Liver (tissue), 9 donors: ENCODE data around the gene TJP3. TPM values are rescaled to one million over a fixed set of nuclear protein-coding genes. Genes with fewer than 3 reads are reported as not detected.

ENCODE experiments used
- DNase-seq: peaks from one replicate; pipeline ENCODE4 v3.0.0-alpha.2; 2017; ENCODE audit warnings: low spot score
- H3K27ac ChIP-seq, 2 donors: one replicate each; pipeline ENCODE4 v1.7.0; 2013; ENCODE audit warnings: inconsistent platforms in 2 of 2, low read length in 2 of 2, control low read depth in 1 of 2, low read depth in 1 of 2, mild to moderate bottlenecking in 1 of 2
- H3K27me3 ChIP-seq, 4 donors: one replicate each; pipeline versions ENCODE4 v1.6.1 to v1.7.0; 2013; ENCODE audit warnings: low read length in 3 of 4, inconsistent platforms in 1 of 4, mild to moderate bottlenecking in 1 of 4, moderate library complexity in 1 of 4; ENCODE audit not compliant: control insufficient read depth in 4 of 4, insufficient read depth in 4 of 4
- H3K36me3 ChIP-seq, 4 donors: one replicate each; pipeline versions ENCODE4 v1.6.1 to v1.7.0; 2013; ENCODE audit warnings: low read length in 3 of 4, mild to moderate bottlenecking in 3 of 4, low read depth in 1 of 4, moderate library complexity in 1 of 4; ENCODE audit not compliant: control insufficient read depth in 4 of 4, insufficient read depth in 3 of 4
- H3K4me1 ChIP-seq, 4 donors: one replicate each; pipeline versions ENCODE4 v1.6.1 to v1.7.0; 2013; ENCODE audit warnings: low read length in 3 of 4, mild to moderate bottlenecking in 3 of 4, moderate library complexity in 1 of 4; ENCODE audit not compliant: control insufficient read depth in 4 of 4, insufficient read depth in 4 of 4
- H3K4me3 ChIP-seq, 3 donors: one replicate each; pipeline versions ENCODE4 v1.6.1 to v1.7.0; 2013; ENCODE audit warnings: low read length in 3 of 3, control low read depth in 1 of 3, low read depth in 1 of 3, mild to moderate bottlenecking in 1 of 3
- H3K9ac ChIP-seq, 2 donors: one replicate each; pipeline ENCODE4 v1.7.0; 2013; ENCODE audit warnings: low read length in 2 of 2, mild to moderate bottlenecking in 2 of 2, moderate library complexity in 2 of 2, control low read depth in 1 of 2, low read depth in 1 of 2
- H3K9me3 ChIP-seq, 4 donors: one replicate each; pipeline versions ENCODE4 v1.6.1 to v1.7.0; 2013; ENCODE audit warnings: low read length in 3 of 4; ENCODE audit not compliant: control insufficient read depth in 4 of 4
- FOXA2 ChIP-seq: IDR thresholded peaks from 2 replicates; pipeline ENCODE4 v1.6.1; 2016; ENCODE audit warnings: antibody characterized with exemption
- HNF4A ChIP-seq, 2 donors: conservative IDR thresholded peaks; 2 replicates each; pipeline ENCODE4 v1.6.1; 2016; ENCODE audit warnings: antibody characterized with exemption in 2 of 2, mild to moderate bottlenecking in 2 of 2
- HNF4G ChIP-seq: IDR thresholded peaks from 2 replicates; pipeline ENCODE4 v1.6.1; 2016; ENCODE audit warnings: antibody characterized with exemption
- JUND ChIP-seq, 2 donors: IDR thresholded peaks; 2 replicates each; pipeline ENCODE4 v1.6.1; 2016; ENCODE audit warnings: antibody characterized with exemption in 2 of 2
- NR2F2 ChIP-seq: IDR thresholded peaks from 2 replicates; pipeline ENCODE4 v1.6.1; 2016; ENCODE audit warnings: antibody characterized with exemption
- RXRA ChIP-seq, 2 donors: IDR thresholded peaks; 2 replicates each; pipeline ENCODE4 v1.6.1; 2017 to 2018; ENCODE audit warnings: antibody characterized with exemption in 2 of 2, mild to moderate bottlenecking in 1 of 2
- YY1 ChIP-seq: IDR thresholded peaks from 2 replicates; pipeline ENCODE4 v1.6.1; 2016; ENCODE audit warnings: antibody characterized with exemption, mild to moderate bottlenecking
- WGBS: extraction: QIAGEN DNeasy Blood & Tissue Kit; methylation state at CpG from one replicate; pipeline ENCODE4 v1.1.7; 2013; 5-methylcytosine and 5-hydroxymethylcytosine counted together
- polyA plus RNA-seq, 2 donors: library from polyadenylated mRNA; stranded (reverse) in 1 of 2; unstranded in 1 of 2; fragments of 200-250 nt in 1 of 2; fragments of >200 nt in 1 of 2; fragmentation: Nextera tagmentation in 1 of 2; extraction: Ambion mirVana in 1 of 2; gene quantifications; one replicate each; pipeline versions ENCODE4 v1.2.1 to v1.2.3, GENCODE V29; 2013 to 2015
- total RNA-seq, 2 donors: library from RNA; depleted of rRNA; stranded (reverse); fragments of >200 nt; gene quantifications; one replicate each; pipeline ENCODE4 v1.2.3, GENCODE V29; 2014
- TF ChIP-seq, protein P1 (sequence below): fragments of 150-350 bp; IDR thresholded peaks from 2 replicates; pipeline ENCODE4 v1.5.1; 2017; ENCODE audit warnings: improper control_type of control experiment, low read depth, low read length; ENCODE audit not compliant: missing input control
- TF ChIP-seq, protein P2 (sequence below): IDR thresholded peaks from 2 replicates; pipeline ENCODE4 v1.6.1; 2016; ENCODE audit warnings: antibody characterized with exemption
- TF ChIP-seq, protein P3 (sequence below): IDR thresholded peaks from 2 replicates; pipeline ENCODE4 v1.6.1; 2016; ENCODE audit warnings: antibody characterized with exemption
- TF ChIP-seq, protein P4 (sequence below): IDR thresholded peaks from 2 replicates; pipeline ENCODE4 v1.6.1; 2016; ENCODE audit warnings: antibody characterized with exemption, mild to moderate bottlenecking
- TF ChIP-seq, protein P5 (sequence below): IDR thresholded peaks from 2 replicates; pipeline ENCODE4 v1.6.1; 2016; ENCODE audit warnings: antibody characterized with exemption
- donor health status: healthy.
- donor health status: healthy.
- donor health status: healthy.
- donor health status: healthy.
- donor health status: healthy.

TJP3 gene
- total and polyA plus RNA-seq, 4 donors, result 6.0 to 9.8 (median 6.7) TPM

DNA sequence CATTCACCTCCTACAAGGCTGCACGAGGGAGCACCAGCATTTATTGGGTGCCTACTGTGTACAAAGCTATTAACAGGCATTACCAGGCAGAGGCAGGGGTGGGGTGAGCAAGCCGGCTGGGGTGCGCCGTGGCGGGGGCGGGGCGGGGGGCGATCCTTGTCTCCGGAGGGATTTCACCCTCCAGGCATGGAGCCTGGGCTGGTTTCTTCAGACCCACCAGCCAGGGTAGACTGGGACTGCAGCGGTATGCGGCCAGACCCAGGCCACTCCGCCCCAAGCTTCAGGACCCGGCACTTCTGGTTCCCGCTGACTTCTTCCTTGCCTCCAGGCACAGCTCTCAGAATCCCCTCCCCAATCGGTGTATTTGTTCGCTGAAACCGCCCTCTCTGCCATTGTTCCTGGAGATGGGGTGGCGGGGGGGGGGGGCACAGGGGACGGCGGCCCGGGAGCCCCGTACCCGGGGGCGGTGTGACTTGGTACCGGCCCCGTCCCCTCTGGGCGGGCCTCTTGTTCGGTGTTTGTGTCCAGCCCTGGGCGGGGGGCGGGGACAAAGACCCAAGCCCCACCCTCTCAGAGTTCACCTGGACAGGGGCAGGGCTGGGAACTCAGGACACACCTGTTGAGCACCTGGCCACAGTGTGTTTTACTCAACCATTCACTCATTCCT is 14.4 kb downstream of the TJP3 start (continued):
- TF ChIP-seq, protein P1, sequence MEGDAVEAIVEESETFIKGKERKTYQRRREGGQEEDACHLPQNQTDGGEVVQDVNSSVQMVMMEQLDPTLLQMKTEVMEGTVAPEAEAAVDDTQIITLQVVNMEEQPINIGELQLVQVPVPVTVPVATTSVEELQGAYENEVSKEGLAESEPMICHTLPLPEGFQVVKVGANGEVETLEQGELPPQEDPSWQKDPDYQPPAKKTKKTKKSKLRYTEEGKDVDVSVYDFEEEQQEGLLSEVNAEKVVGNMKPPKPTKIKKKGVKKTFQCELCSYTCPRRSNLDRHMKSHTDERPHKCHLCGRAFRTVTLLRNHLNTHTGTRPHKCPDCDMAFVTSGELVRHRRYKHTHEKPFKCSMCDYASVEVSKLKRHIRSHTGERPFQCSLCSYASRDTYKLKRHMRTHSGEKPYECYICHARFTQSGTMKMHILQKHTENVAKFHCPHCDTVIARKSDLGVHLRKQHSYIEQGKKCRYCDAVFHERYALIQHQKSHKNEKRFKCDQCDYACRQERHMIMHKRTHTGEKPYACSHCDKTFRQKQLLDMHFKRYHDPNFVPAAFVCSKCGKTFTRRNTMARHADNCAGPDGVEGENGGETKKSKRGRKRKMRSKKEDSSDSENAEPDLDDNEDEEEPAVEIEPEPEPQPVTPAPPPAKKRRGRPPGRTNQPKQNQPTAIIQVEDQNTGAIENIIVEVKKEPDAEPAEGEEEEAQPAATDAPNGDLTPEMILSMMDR, result no peak
- no peak for TF ChIP-seq RXRA (IDR thresholded peaks at IDR 0.05)
- TF ChIP-seq FOXA2, result no peak
- no peak for TF ChIP-seq JUND (IDR thresholded peaks at IDR 0.05)
- TF ChIP-seq, protein P2, sequence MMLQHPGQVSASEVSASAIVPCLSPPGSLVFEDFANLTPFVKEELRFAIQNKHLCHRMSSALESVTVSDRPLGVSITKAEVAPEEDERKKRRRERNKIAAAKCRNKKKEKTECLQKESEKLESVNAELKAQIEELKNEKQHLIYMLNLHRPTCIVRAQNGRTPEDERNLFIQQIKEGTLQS, result no peak

DNA sequence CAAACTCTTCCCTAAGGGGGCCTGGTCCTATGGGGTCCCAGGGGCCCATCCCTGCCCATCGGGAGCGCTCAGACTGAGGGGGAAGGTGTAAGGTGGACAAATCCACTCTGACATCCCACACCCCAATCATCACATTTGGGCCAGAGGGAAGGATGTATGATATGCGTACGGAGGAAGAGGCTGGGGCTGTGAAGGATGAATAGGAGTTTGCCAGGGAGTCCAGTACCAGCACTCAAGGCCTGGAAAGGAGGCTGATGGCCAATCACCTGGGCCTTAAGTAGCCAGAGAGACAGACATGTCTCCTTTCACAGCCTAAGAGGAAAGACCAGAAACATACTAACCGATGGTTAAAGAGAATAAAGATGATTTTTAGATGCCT is 14.9 kb downstream of the TJP3 start:
- H3K27ac ChIP-seq, result no peak overlapping the region
- 89% methylated on average over 5 of the region's 5 CpGs for WGBS
- no peaks in the 10 kb centered on the region for H3K9me3 ChIP-seq
- peaks cover 3 to 15% (median 12%) of the 10 kb centered on the region in 4 donors for H3K4me1 ChIP-seq
- TF ChIP-seq RXRA (IDR thresholded peaks at IDR 0.05), result no peak
- TF ChIP-seq, protein P3, sequence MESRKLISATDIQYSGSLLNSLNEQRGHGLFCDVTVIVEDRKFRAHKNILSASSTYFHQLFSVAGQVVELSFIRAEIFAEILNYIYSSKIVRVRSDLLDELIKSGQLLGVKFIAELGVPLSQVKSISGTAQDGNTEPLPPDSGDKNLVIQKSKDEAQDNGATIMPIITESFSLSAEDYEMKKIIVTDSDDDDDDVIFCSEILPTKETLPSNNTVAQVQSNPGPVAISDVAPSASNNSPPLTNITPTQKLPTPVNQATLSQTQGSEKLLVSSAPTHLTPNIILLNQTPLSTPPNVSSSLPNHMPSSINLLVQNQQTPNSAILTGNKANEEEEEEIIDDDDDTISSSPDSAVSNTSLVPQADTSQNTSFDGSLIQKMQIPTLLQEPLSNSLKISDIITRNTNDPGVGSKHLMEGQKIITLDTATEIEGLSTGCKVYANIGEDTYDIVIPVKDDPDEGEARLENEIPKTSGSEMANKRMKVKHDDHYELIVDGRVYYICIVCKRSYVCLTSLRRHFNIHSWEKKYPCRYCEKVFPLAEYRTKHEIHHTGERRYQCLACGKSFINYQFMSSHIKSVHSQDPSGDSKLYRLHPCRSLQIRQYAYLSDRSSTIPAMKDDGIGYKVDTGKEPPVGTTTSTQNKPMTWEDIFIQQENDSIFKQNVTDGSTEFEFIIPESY, result no peak
- no peak for TF ChIP-seq NR2F2
- TF ChIP-seq HNF4A (conservative IDR thresholded peaks at IDR 0.05), result no peak
- TF ChIP-seq, protein P2, result no peak
- TF ChIP-seq, protein P4, sequence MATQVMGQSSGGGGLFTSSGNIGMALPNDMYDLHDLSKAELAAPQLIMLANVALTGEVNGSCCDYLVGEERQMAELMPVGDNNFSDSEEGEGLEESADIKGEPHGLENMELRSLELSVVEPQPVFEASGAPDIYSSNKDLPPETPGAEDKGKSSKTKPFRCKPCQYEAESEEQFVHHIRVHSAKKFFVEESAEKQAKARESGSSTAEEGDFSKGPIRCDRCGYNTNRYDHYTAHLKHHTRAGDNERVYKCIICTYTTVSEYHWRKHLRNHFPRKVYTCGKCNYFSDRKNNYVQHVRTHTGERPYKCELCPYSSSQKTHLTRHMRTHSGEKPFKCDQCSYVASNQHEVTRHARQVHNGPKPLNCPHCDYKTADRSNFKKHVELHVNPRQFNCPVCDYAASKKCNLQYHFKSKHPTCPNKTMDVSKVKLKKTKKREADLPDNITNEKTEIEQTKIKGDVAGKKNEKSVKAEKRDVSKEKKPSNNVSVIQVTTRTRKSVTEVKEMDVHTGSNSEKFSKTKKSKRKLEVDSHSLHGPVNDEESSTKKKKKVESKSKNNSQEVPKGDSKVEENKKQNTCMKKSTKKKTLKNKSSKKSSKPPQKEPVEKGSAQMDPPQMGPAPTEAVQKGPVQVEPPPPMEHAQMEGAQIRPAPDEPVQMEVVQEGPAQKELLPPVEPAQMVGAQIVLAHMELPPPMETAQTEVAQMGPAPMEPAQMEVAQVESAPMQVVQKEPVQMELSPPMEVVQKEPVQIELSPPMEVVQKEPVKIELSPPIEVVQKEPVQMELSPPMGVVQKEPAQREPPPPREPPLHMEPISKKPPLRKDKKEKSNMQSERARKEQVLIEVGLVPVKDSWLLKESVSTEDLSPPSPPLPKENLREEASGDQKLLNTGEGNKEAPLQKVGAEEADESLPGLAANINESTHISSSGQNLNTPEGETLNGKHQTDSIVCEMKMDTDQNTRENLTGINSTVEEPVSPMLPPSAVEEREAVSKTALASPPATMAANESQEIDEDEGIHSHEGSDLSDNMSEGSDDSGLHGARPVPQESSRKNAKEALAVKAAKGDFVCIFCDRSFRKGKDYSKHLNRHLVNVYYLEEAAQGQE, result no peak
- no peak for TF ChIP-seq JUND (IDR thresholded peaks at IDR 0.05)
- TF ChIP-seq, protein P5, sequence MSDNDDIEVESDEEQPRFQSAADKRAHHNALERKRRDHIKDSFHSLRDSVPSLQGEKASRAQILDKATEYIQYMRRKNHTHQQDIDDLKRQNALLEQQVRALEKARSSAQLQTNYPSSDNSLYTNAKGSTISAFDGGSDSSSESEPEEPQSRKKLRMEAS, result no peak
- H3K4me3 ChIP-seq, result no peak overlapping the region
- H3K36me3 ChIP-seq, result no peaks in the 10 kb centered on the region
- no peaks in the 10 kb centered on the region for H3K27me3 ChIP-seq
- no peak overlapping the region for H3K9ac ChIP-seq
- DNase-seq, result no peak

DNA sequence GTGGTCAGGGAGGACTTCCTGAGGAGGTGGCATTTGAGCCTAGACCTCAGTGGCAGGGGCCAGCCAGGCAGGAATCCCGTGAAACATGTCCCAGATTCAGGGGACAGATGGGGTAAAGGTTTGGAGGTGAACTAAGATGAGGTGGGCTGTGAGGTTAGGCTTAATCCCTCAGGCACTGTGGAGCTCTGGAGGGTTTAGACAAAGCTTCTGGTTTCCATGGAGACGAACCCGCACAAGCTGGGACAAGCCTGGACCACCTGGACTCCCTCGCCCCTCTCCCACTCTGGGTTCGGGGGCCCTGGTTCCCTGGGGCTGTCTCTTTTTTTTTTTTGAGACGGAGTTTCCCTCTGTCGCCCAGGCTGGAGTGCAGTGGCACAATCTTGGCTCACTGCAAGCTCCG is 15.7 kb downstream of the TJP3 start:
- Histone ChIP-seq H3K4me3 (no peak overlapping the region), H3K27me3 (no peaks in the 10 kb centered on the region)
- no peak for DNase-seq

More for the DNA sequence above, 15.7 kb downstream of the TJP3 start:
- Histone ChIP-seq H3K4me1 (peaks cover 3 to 15% (median 12%) of the 10 kb centered on the region in 4 donors), H3K9ac (no peak overlapping the region), H3K27ac (no peak overlapping the region), H3K9me3 (no peaks in the 10 kb centered on the region), H3K36me3 (no peaks in the 10 kb centered on the region)
- TF ChIP-seq HNF4G, result no peak
- TF ChIP-seq YY1, result no peak
- 76% methylated on average over 8 of the region's 8 CpGs for WGBS
